ENCODE measurements around the gene PET100. TPM values are rescaled to one million over a fixed set of nuclear protein-coding genes. Genes with fewer than 3 reads are reported as not detected.

Gene PET100
- total and polyA plus RNA-seq, 10 of the 15 experiments (the other 5 are each of a cell fraction or from before 2014, with no cell fraction given): 47.0 to 462 (median 126) TPM

DNA sequence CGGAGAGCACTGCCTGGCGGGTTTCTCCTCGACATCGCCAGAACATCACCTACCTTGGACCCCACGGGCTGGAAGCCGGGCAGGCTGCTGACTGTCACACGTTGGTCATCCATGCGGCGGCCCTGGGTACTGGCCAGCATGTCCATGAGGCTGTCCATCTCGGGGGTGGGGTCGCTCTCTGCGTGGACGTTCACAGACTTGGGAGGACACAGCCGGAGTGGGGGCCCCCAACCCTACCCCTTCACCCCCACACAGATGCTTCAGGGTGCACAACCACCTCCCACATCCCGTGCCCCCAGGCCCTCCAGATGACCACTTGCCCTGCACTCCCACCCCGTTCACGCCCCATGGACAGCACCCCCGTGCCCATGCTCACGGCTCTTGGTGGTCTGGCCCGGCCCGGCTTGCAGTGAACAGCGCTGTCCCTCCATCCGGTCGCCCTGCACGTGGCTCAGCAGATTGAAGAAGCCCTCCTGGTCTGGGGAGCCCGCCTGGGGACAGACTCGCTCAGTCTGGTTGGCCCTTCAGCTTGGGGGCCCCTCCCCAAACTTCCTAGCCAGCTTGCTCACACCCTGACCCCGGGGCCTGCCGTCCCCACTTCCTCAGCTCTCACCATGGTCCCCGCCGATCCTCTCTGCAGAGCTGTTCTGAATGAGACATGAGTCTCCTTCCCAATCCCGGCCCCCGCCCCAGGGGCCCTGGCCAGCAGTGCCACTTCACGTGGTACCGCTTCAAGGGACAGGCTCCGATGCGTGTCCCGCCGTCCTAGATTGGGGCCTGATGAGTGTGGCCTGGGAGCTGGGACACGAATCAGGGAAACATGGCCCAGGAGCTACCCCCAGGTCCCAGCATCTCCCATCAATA lies 3.0 kb downstream of the PET100 start:
- no peak overlapping the region for H3K27ac ChIP-seq (ENCODE audit: control insufficient read depth, insufficient read depth)
- intact Hi-C loops (cut with micrococcal nuclease; ENCODE audit: unreplicated experiment): no loop called here
- ATAC-seq: no peak
- H3K36me3 ChIP-seq (ENCODE audit: control insufficient read depth in 2 of 2, insufficient read depth in 2 of 2, low read length in 1 of 2): no peaks in the 10 kb centered on the region
- H3K79me2 ChIP-seq (ENCODE audit: control insufficient read depth, insufficient read depth, low read length): peaks cover 38% of the 10 kb centered on the region
- in situ Hi-C loops (cut with MboI): no loop called here
- no peak for FAIRE-seq
- WGBS (ENCODE audit: insufficient coverage, insufficient replicate concordance, low lambda C conversion rate, missing lambda C conversion rate): 91% methylated on average over 38 of the region's 40 CpGs
- CTCF ChIA-PET: no interaction called here
- POLR2A ChIA-PET: no interaction called here
- no peaks in the 10 kb centered on the region for H4K20me1 ChIP-seq (ENCODE audit: control insufficient read depth, insufficient read depth)
- no peak overlapping the region for H3K9ac ChIP-seq (ENCODE audit: control insufficient read depth, insufficient read depth, low read length)
- no peak for DNase-seq (ENCODE audit: low read depth, low spot score)
- no peak overlapping the region for H3K4me3 ChIP-seq
- no peaks in the 10 kb centered on the region for H3K9me3 ChIP-seq (replicated peaks; ENCODE audit: control insufficient read depth, insufficient read depth, low read length)
- no peak overlapping the region for H2AFZ ChIP-seq (ENCODE audit: control insufficient read depth, low read depth, low read length)
- peaks cover 20% of the 10 kb centered on the region for H3K4me1 ChIP-seq (ENCODE audit: control insufficient read depth, insufficient read depth, low read length)
- BruUV-seq (replicated peaks): no TSS peak
- no peak overlapping the region for H3K4me2 ChIP-seq (ENCODE audit: control insufficient read depth, insufficient read depth)
- SMC1A ChIA-PET (ENCODE audit: uncharacterized antibody, unreplicated experiment): no interaction called here
- no peaks in the 10 kb centered on the region for H3K27me3 ChIP-seq (replicated peaks in 1 of 2; ENCODE audit: control insufficient read depth in 2 of 2, insufficient read depth in 2 of 2, low read length in 1 of 2)
- RAD21 ChIA-PET (ENCODE audit: unreplicated experiment): no interaction called here
- TF ChIP-seq, protein P1, sequence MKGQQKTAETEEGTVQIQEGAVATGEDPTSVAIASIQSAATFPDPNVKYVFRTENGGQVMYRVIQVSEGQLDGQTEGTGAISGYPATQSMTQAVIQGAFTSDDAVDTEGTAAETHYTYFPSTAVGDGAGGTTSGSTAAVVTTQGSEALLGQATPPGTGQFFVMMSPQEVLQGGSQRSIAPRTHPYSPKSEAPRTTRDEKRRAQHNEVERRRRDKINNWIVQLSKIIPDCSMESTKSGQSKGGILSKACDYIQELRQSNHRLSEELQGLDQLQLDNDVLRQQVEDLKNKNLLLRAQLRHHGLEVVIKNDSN (IDR thresholded peaks at IDR 0.05; ENCODE audit: borderline replicate concordance, extremely low read length, insufficient read depth, low read depth, low read length): no peak
- TF ChIP-seq TCF12 (IDR thresholded peaks at IDR 0.05; ENCODE audit: low read depth, low read length) (no peak), SIX5 (IDR thresholded peaks at IDR 0.05; ENCODE audit: low read depth, low read length, severe bottlenecking) (no peak), HCFC1 (IDR thresholded peaks at IDR 0.05; ENCODE audit: low read length) (no peak), EGR1 (IDR thresholded peaks at IDR 0.05; ENCODE audit: borderline replicate concordance in 1 of 2, low read depth in 2 of 2, low read length in 2 of 2) (no peak), SMARCA5 (IDR thresholded peaks at IDR 0.05) (no peak), FOXK2 (IDR thresholded peaks at IDR 0.05) (no peak), CHD4 (IDR thresholded peaks at IDR 0.05) (no peak), MEF2A (IDR thresholded peaks at IDR 0.05; ENCODE audit: insufficient read depth, low read depth, low read length) (no peak), SMC3 (IDR thresholded peaks at IDR 0.05; ENCODE audit: borderline replicate concordance, low read length) (no peak), ZBED1 (IDR thresholded peaks at IDR 0.05; ENCODE audit: borderline replicate concordance) (no peak)
- TF ChIP-seq, protein P2, sequence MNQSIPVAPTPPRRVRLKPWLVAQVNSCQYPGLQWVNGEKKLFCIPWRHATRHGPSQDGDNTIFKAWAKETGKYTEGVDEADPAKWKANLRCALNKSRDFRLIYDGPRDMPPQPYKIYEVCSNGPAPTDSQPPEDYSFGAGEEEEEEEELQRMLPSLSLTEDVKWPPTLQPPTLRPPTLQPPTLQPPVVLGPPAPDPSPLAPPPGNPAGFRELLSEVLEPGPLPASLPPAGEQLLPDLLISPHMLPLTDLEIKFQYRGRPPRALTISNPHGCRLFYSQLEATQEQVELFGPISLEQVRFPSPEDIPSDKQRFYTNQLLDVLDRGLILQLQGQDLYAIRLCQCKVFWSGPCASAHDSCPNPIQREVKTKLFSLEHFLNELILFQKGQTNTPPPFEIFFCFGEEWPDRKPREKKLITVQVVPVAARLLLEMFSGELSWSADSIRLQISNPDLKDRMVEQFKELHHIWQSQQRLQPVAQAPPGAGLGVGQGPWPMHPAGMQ (IDR thresholded peaks at IDR 0.05; ENCODE audit: borderline replicate concordance): no peak
- TF ChIP-seq, protein P3, sequence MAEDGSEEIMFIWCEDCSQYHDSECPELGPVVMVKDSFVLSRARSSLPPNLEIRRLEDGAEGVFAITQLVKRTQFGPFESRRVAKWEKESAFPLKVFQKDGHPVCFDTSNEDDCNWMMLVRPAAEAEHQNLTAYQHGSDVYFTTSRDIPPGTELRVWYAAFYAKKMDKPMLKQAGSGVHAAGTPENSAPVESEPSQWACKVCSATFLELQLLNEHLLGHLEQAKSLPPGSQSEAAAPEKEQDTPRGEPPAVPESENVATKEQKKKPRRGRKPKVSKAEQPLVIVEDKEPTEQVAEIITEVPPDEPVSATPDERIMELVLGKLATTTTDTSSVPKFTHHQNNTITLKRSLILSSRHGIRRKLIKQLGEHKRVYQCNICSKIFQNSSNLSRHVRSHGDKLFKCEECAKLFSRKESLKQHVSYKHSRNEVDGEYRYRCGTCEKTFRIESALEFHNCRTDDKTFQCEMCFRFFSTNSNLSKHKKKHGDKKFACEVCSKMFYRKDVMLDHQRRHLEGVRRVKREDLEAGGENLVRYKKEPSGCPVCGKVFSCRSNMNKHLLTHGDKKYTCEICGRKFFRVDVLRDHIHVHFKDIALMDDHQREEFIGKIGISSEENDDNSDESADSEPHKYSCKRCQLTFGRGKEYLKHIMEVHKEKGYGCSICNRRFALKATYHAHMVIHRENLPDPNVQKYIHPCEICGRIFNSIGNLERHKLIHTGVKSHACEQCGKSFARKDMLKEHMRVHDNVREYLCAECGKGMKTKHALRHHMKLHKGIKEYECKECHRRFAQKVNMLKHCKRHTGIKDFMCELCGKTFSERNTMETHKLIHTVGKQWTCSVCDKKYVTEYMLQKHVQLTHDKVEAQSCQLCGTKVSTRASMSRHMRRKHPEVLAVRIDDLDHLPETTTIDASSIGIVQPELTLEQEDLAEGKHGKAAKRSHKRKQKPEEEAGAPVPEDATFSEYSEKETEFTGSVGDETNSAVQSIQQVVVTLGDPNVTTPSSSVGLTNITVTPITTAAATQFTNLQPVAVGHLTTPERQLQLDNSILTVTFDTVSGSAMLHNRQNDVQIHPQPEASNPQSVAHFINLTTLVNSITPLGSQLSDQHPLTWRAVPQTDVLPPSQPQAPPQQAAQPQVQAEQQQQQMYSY (CRISPR knock-in tag; IDR thresholded peaks at IDR 0.05): no peak
- TF ChIP-seq, protein P4, sequence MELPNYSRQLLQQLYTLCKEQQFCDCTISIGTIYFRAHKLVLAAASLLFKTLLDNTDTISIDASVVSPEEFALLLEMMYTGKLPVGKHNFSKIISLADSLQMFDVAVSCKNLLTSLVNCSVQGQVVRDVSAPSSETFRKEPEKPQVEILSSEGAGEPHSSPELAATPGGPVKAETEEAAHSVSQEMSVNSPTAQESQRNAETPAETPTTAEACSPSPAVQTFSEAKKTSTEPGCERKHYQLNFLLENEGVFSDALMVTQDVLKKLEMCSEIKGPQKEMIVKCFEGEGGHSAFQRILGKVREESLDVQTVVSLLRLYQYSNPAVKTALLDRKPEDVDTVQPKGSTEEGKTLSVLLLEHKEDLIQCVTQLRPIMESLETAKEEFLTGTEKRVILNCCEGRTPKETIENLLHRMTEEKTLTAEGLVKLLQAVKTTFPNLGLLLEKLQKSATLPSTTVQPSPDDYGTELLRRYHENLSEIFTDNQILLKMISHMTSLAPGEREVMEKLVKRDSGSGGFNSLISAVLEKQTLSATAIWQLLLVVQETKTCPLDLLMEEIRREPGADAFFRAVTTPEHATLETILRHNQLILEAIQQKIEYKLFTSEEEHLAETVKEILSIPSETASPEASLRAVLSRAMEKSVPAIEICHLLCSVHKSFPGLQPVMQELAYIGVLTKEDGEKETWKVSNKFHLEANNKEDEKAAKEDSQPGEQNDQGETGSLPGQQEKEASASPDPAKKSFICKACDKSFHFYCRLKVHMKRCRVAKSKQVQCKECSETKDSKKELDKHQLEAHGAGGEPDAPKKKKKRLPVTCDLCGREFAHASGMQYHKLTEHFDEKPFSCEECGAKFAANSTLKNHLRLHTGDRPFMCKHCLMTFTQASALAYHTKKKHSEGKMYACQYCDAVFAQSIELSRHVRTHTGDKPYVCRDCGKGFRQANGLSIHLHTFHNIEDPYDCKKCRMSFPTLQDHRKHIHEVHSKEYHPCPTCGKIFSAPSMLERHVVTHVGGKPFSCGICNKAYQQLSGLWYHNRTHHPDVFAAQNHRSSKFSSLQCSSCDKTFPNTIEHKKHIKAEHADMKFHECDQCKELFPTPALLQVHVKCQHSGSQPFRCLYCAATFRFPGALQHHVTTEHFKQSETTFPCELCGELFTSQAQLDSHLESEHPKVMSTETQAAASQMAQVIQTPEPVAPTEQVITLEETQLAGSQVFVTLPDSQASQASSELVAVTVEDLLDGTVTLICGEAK (IDR thresholded peaks at IDR 0.05; ENCODE audit: borderline replicate concordance): no peak

Data from GM12878 (cell line).